Measurements from ENCODE around the gene GALNS. TPM values are rescaled to one million over a fixed set of nuclear protein-coding genes. Genes with fewer than 3 reads are reported as not detected.

GALNS gene
- total and polyA plus RNA-seq, 2 of the 13 experiments (the other 11 are each of a cell fraction or from before 2014, with no cell fraction given) = 9.2 to 9.8 TPM

DNA sequence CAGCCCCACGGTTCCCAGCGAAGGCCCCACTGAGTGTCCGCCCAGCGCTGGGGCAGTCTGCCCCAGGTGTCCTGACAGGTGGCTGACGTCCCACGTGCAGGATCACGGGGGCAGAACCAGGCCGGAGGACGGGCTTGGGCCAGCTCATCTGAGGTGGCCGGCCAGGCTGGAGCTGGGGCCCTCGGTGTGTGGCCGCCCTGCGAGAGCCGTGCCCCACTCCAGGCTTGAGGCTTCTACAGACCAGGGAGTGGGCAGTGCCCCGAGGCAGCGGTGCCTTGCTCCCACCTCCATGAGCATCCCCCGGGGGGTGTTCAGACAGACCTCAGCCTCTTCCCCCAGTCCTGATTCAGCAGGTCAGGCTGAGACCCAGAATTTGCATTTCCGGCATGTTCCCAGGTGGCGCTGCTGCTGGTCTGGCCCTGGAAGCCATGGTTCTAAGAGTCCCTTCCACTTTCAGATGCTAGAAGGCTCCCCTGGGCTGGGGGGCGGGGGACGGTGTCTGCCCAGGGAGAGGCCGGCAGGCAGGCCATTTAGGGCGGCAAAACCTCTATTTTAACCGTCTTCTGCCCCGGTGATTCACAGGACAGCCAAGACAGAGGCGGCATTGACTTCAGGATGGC lies 45.1 kb upstream of the GALNS start (continued):
- TF ChIP-seq, protein P1, sequence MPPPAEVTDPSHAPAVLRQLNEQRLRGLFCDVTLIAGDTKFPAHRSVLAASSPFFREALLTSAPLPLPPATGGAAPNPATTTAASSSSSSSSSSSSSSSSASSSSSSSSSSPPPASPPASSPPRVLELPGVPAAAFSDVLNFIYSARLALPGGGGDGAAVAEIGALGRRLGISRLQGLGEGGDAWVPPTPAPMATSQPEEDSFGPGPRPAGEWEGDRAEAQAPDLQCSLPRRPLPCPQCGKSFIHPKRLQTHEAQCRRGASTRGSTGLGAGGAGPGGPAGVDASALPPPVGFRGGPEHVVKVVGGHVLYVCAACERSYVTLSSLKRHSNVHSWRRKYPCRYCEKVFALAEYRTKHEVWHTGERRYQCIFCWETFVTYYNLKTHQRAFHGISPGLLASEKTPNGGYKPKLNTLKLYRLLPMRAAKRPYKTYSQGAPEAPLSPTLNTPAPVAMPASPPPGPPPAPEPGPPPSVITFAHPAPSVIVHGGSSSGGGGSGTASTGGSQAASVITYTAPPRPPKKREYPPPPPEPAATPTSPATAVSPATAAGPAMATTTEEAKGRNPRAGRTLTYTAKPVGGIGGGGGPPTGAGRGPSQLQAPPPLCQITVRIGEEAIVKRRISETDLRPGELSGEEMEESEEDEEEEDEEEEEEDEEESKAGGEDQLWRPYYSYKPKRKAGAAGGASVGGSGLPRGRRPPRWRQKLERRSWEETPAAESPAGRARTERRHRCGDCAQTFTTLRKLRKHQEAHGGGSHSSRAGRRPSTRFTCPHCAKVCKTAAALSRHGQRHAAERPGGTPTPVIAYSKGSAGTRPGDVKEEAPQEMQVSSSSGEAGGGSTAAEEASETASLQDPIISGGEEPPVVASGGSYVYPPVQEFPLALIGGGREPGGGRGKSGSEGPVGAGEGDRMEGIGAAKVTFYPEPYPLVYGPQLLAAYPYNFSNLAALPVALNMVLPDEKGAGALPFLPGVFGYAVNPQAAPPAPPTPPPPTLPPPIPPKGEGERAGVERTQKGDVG (CRISPR knock-in tag; IDR thresholded peaks at IDR 0.05; ENCODE audit: borderline replicate concordance) = no peak
- TF ChIP-seq, protein P2, sequence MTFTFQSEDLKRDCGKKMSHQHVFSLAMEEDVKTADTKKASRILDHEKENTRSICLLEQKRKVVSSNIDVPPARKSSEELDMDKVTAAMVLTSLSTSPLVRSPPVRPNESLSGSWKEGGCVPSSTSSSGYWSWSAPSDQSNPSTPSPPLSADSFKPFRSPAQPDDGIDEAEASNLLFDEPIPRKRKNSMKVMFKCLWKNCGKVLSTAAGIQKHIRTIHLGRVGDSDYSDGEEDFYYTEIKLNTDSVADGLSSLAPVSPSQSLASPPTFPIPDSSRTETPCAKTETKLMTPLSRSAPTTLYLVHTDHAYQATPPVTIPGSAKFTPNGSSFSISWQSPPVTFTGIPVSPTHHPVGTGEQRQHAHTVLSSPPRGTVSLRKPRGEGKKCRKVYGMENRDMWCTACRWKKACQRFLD (CRISPR knock-in tag; IDR thresholded peaks at IDR 0.05; ENCODE audit: borderline replicate concordance) = 0 out of 2 replicates have a peak, but pooled peaks have one; percentile 37
- TF ChIP-seq SP140L (CRISPR knock-in tag; IDR thresholded peaks at IDR 0.05; ENCODE audit: borderline replicate concordance) (no peak), ZFP36 (IDR thresholded peaks at IDR 0.05; ENCODE audit: borderline replicate concordance, low read depth, low read length, partially characterized antibody) (no peak), PAX8 (CRISPR knock-in tag; IDR thresholded peaks at IDR 0.05; ENCODE audit: borderline replicate concordance) (no peak), ZFP62 (CRISPR knock-in tag; IDR thresholded peaks at IDR 0.05) (peak; percentile 77; the same call in 1 of the 2 replicates), U2AF2 (IDR thresholded peaks at IDR 0.05; ENCODE audit: low read depth, low read length) (no peak), ATM (IDR thresholded peaks at IDR 0.05; ENCODE audit: borderline replicate concordance) (no peak), ZZZ3 (CRISPR knock-in tag; IDR thresholded peaks at IDR 0.05; ENCODE audit: borderline replicate concordance) (no peak), TMF1 (CRISPR knock-in tag; IDR thresholded peaks at IDR 0.05; ENCODE audit: low read depth) (no peak), CREM (IDR thresholded peaks at IDR 0.05) (no peak), CREM (CRISPR knock-in tag; IDR thresholded peaks at IDR 0.05) (no peak), ZSCAN20 (CRISPR knock-in tag; IDR thresholded peaks at IDR 0.05; ENCODE audit: borderline replicate concordance) (0 out of 2 replicates have a peak, but pooled peaks have one; percentile 38), ZFP1 (CRISPR knock-in tag; IDR thresholded peaks at IDR 0.05) (no peak), WIZ (CRISPR knock-in tag; IDR thresholded peaks at IDR 0.05) (no peak), HDAC2 (CRISPR knock-in tag; IDR thresholded peaks at IDR 0.05) (no peak), ZFP37 (CRISPR knock-in tag; IDR thresholded peaks at IDR 0.05; ENCODE audit: borderline replicate concordance) (0 out of 2 replicates have a peak, but pooled peaks have one; percentile 37), ZBTB3 (CRISPR knock-in tag; IDR thresholded peaks at IDR 0.05; ENCODE audit: borderline replicate concordance, low read depth) (no peak), ZNF615 (CRISPR knock-in tag; IDR thresholded peaks at IDR 0.05; ENCODE audit: borderline replicate concordance) (no peak)
- TF ChIP-seq, protein P3, sequence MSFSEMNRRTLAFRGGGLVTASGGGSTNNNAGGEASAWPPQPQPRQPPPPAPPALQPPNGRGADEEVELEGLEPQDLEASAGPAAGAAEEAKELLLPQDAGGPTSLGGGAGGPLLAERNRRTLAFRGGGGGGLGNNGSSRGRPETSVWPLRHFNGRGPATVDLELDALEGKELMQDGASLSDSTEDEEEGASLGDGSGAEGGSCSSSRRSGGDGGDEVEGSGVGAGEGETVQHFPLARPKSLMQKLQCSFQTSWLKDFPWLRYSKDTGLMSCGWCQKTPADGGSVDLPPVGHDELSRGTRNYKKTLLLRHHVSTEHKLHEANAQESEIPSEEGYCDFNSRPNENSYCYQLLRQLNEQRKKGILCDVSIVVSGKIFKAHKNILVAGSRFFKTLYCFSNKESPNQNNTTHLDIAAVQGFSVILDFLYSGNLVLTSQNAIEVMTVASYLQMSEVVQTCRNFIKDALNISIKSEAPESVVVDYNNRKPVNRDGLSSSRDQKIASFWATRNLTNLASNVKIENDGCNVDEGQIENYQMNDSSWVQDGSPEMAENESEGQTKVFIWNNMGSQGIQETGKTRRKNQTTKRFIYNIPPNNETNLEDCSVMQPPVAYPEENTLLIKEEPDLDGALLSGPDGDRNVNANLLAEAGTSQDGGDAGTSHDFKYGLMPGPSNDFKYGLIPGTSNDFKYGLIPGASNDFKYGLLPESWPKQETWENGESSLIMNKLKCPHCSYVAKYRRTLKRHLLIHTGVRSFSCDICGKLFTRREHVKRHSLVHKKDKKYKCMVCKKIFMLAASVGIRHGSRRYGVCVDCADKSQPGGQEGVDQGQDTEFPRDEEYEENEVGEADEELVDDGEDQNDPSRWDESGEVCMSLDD (CRISPR knock-in tag; IDR thresholded peaks at IDR 0.05; ENCODE audit: borderline replicate concordance) = no peak
- TF ChIP-seq, protein P4, sequence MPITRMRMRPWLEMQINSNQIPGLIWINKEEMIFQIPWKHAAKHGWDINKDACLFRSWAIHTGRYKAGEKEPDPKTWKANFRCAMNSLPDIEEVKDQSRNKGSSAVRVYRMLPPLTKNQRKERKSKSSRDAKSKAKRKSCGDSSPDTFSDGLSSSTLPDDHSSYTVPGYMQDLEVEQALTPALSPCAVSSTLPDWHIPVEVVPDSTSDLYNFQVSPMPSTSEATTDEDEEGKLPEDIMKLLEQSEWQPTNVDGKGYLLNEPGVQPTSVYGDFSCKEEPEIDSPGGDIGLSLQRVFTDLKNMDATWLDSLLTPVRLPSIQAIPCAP (CRISPR knock-in tag; IDR thresholded peaks at IDR 0.05; ENCODE audit: low read depth) = no peak
